OCI-LY1 (cell line): Measurements from ENCODE around the gene GRB10.

Source experiments
- H2AFZ ChIP-seq: fragments of 200-600 bp; sonication (generic), shearing (Covaris generic); 2 replicates; pipeline ENCODE4 v1.6.0; 2014; ENCODE audit warnings: antibody characterized with exemption, mild to moderate bottlenecking, low read length
- H3F3A ChIP-seq: fragments of 200-600 bp; sonication (generic), shearing (Covaris generic); 2 replicates; pipeline ENCODE4 v1.6.0; 2014; ENCODE audit warnings: mild to moderate bottlenecking, antibody characterized with exemption, low read length, moderate library complexity; ENCODE audit not compliant: insufficient read depth
- H3K27ac ChIP-seq: fragments of 200-600 bp; sonication (generic); 2 replicates; pipeline ENCODE4 v1.5.1; 2014; ENCODE audit warnings: low read length, mixed run types, mild to moderate bottlenecking, low read depth; ENCODE audit not compliant: poor library complexity, severe bottlenecking
- H3K27me3 ChIP-seq: fragments of 200-600 bp; sonication (generic); 2 replicates; pipeline ENCODE4 v1.6.0; 2014; ENCODE audit warnings: antibody characterized with exemption, mild to moderate bottlenecking, low read length, moderate library complexity; ENCODE audit not compliant: insufficient read depth
- H3K36me3 ChIP-seq: fragments of 200-600 bp; sonication (generic); 2 replicates; pipeline ENCODE4 v1.6.1; 2014; ENCODE audit warnings: mild to moderate bottlenecking, antibody characterized with exemption, low read length, moderate library complexity, mixed read lengths; ENCODE audit not compliant: insufficient read depth
- H3K4me1 ChIP-seq: fragments of 200-600 bp; sonication (generic); 2 replicates; pipeline ENCODE4 v1.5.1; 2014; ENCODE audit warnings: mild to moderate bottlenecking, low read length, moderate library complexity; ENCODE audit not compliant: insufficient read depth, severe bottlenecking
- H3K4me2 ChIP-seq: fragments of 200-600 bp; sonication (generic), shearing (Covaris generic); 2 replicates; pipeline ENCODE4 v1.6.1; 2014; ENCODE audit warnings: low read length
- H3K4me3 ChIP-seq: fragments of 200-600 bp; sonication (generic); 2 replicates; pipeline ENCODE4 v1.5.1; 2014; ENCODE audit warnings: low read length, low read depth, mild to moderate bottlenecking, mixed read lengths; ENCODE audit not compliant: poor library complexity, severe bottlenecking
- H3K79me2 ChIP-seq: fragments of 200-600 bp; shearing (Covaris generic); 2 replicates; pipeline ENCODE4 v1.6.1; 2016; ENCODE audit warnings: mixed run types, low read length, mixed read lengths; ENCODE audit not compliant: insufficient read depth
- H3K9ac ChIP-seq: fragments of 200-600 bp; sonication (generic), shearing (Covaris generic); 2 replicates; pipeline ENCODE4 v1.6.1; 2014; ENCODE audit warnings: mild to moderate bottlenecking, low read length, mixed read lengths
- H3K9me2 ChIP-seq: fragments of 200-600 bp; sonication (generic), shearing (Covaris generic); 2 replicates; pipeline ENCODE4 v1.6.1; 2014; ENCODE audit warnings: low read depth, mild to moderate bottlenecking, low read length, mixed read lengths
- H3K9me3 ChIP-seq: fragments of 200-600 bp; shearing (Covaris generic); 2 replicates; pipeline ENCODE4 v1.6.1; 2014; ENCODE audit warnings: low read length, mixed read lengths
- H4K20me1 ChIP-seq: fragments of 200-600 bp; sonication (generic), shearing (Covaris generic); 2 replicates; pipeline ENCODE4 v1.6.0; 2016; ENCODE audit warnings: mild to moderate bottlenecking, low read length; ENCODE audit not compliant: insufficient read depth
- EZH2 ChIP-seq: fragments of 200-600 bp; sonication (generic), shearing (Covaris generic); IDR thresholded peaks from 2 replicates; pipeline ENCODE4 v1.8.0; 2017; ENCODE audit warnings: borderline replicate concordance, mixed run types, mild to moderate bottlenecking, antibody characterized with exemption, low read length, moderate library complexity, mixed read lengths
- TF ChIP-seq, protein P1 (sequence below): fragments of 200-600 bp; sonication (generic), shearing (Covaris generic); IDR thresholded peaks from 2 replicates; pipeline ENCODE4 v1.5.1; 2017; ENCODE audit warnings: mild to moderate bottlenecking, antibody characterized with exemption, low read length, moderate library complexity, mixed read lengths

The GRB10 gene

DNA sequence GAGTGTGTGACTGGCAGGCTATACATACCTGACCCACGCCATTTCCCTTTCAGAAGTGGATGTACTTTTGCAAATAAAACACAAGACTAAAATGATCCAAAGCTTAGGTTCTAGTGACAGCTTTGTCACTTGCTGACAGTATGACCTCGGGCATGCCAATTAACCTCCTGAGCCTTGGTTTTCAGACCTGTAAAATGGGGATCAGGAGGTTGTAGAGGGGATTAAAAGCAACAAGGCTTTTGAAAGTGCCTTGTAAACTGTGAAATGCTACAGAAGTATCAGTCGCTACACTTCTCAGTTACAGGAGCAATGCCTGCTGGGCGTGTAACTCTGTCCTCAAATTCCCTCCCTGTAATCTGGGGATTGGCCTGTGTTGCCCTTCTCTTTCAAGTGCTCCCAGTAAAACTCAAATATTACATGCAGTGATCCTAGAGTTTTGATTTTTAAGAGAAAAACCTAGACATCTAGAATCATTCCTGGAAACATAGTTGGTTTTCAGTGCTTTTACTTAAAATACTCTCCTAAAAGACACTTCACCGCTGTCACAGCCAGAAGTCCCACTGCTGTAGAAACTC lies 8.8 kb upstream of the GRB10 start:
- H4K20me1 ChIP-seq, result no peaks in the 10 kb centered on the region
- H3K4me3 ChIP-seq, result no peak overlapping the region
- H3K27ac ChIP-seq, result no peak overlapping the region
- no peaks in the 10 kb centered on the region for H3F3A ChIP-seq
- no peaks in the 10 kb centered on the region for H3K9me2 ChIP-seq
- no peaks in the 10 kb centered on the region for H3K27me3 ChIP-seq
- no peaks in the 10 kb centered on the region for H3K79me2 ChIP-seq
- H3K36me3 ChIP-seq, result no peaks in the 10 kb centered on the region
- H3K9me3 ChIP-seq, result no peaks in the 10 kb centered on the region
- no peak overlapping the region for H2AFZ ChIP-seq
- H3K9ac ChIP-seq, result no peak overlapping the region
- H3K4me1 ChIP-seq, result no peaks in the 10 kb centered on the region
- H3K4me2 ChIP-seq, result no peak overlapping the region
- TF ChIP-seq EZH2, result no peak
- TF ChIP-seq, protein P1, sequence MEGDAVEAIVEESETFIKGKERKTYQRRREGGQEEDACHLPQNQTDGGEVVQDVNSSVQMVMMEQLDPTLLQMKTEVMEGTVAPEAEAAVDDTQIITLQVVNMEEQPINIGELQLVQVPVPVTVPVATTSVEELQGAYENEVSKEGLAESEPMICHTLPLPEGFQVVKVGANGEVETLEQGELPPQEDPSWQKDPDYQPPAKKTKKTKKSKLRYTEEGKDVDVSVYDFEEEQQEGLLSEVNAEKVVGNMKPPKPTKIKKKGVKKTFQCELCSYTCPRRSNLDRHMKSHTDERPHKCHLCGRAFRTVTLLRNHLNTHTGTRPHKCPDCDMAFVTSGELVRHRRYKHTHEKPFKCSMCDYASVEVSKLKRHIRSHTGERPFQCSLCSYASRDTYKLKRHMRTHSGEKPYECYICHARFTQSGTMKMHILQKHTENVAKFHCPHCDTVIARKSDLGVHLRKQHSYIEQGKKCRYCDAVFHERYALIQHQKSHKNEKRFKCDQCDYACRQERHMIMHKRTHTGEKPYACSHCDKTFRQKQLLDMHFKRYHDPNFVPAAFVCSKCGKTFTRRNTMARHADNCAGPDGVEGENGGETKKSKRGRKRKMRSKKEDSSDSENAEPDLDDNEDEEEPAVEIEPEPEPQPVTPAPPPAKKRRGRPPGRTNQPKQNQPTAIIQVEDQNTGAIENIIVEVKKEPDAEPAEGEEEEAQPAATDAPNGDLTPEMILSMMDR, result no peak

DNA sequence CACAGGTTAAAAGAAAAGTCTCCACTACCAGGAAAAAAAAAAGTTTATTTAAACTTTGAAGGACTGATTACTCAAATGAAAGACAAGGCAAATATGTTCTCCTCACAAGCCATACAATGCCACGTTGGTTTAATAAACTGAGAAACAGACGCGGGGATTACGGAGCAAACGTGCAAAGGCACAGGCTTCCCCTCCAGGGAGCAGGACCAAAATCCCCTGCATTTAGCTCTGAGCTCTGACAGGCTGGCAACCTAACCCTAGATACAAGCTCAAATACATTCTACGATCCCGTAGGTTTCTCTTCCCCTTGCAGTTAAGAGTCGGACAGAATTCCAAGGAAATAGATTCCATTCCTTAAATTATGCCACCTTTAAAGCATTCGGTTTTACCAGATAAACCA lies 7.7 kb upstream of the GRB10 start:
- no peaks in the 10 kb centered on the region for H3F3A ChIP-seq
- no peak overlapping the region for H3K9ac ChIP-seq
- H4K20me1 ChIP-seq, result no peaks in the 10 kb centered on the region
- H3K27ac ChIP-seq, result no peak overlapping the region
- no peaks in the 10 kb centered on the region for H3K9me2 ChIP-seq
- no peaks in the 10 kb centered on the region for H3K4me1 ChIP-seq
- H3K4me3 ChIP-seq, result no peak overlapping the region
- H2AFZ ChIP-seq, result no peak overlapping the region
- no peaks in the 10 kb centered on the region for H3K9me3 ChIP-seq
- no peaks in the 10 kb centered on the region for H3K36me3 ChIP-seq
- H3K27me3 ChIP-seq, result no peaks in the 10 kb centered on the region
- H3K79me2 ChIP-seq, result no peaks in the 10 kb centered on the region
- no peak overlapping the region for H3K4me2 ChIP-seq
- no peak for TF ChIP-seq EZH2

DNA sequence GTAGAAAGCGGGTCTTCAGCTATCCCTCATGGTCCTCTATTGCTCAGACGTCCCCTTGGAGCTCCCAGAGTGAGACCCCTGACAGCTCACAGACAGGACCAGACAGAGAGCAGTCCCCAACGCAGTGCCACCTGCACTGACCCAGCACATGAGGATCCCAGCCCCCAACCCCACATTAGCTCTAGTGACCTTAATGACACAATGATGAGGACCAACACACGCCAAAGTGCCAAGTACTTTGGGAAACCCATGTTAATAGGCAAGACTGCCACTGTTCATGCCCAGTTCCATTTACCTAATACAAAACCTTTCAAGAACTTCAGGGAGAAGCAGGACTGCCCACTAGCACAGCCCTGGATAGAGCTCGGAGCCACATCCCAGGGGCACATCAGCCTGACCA lies 5.7 kb upstream of the GRB10 start:
- Histone ChIP-seq H3K9me2 (no peaks in the 10 kb centered on the region), H3K4me2 (no peak overlapping the region), H3K79me2 (no peaks in the 10 kb centered on the region), H3K27ac (no peak overlapping the region), H2AFZ (no peak overlapping the region), H4K20me1 (no peaks in the 10 kb centered on the region), H3F3A (no peaks in the 10 kb centered on the region), H3K9ac (no peak overlapping the region), H3K27me3 (no peaks in the 10 kb centered on the region), H3K4me3 (no peak overlapping the region), H3K4me1 (no peaks in the 10 kb centered on the region), H3K36me3 (no peaks in the 10 kb centered on the region), H3K9me3 (no peaks in the 10 kb centered on the region)
- no peak for TF ChIP-seq EZH2
- TF ChIP-seq, protein P1, result no peak

DNA sequence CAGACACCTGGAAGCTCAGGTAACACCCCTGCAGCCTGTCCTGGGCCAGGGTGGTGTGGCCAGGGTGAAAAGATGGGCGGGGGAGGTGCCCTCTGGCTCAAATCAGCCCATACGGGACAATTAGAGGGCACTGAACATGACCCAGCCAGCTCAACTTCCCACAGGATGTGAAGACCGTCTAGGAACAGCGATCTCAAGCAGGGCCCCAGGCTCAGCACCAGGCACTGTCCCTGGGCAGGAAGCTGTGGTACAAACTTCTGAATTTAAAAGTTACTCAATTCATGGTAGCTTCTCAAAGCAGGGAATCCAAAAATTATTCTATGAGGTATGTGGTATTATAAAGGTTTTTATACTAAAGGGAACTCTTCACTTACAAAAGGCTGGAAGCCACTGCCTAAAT lies 5.1 kb upstream of the GRB10 start:
- Histone ChIP-seq H3F3A (no peaks in the 10 kb centered on the region), H3K27ac (no peak overlapping the region), H3K9me2 (no peaks in the 10 kb centered on the region), H3K27me3 (no peaks in the 10 kb centered on the region), H3K36me3 (no peaks in the 10 kb centered on the region), H3K79me2 (no peaks in the 10 kb centered on the region), H3K9ac (no peak overlapping the region), H4K20me1 (no peaks in the 10 kb centered on the region), H3K4me3 (no peak overlapping the region), H3K9me3 (no peaks in the 10 kb centered on the region), H3K4me2 (no peak overlapping the region), H2AFZ (no peak overlapping the region), H3K4me1 (no peaks in the 10 kb centered on the region)
- TF ChIP-seq EZH2, result no peak
- TF ChIP-seq, protein P1, result no peak
